HUES64 (cell line): Measurements from ENCODE around the gene PROX1.

ENCODE experiments used
- H3K27ac ChIP-seq: 2 replicates; pipeline ENCODE4 v1.7.0; 2013; ENCODE audit warnings: low read depth, low read length, inconsistent platforms
- H3K27me3 ChIP-seq: 2 replicates; pipeline ENCODE4 v1.6.1; 2013; ENCODE audit warnings: mild to moderate bottlenecking, low read length; ENCODE audit not compliant: insufficient read depth
- H3K36me3 ChIP-seq: 2 replicates; pipeline ENCODE4 v1.6.1; 2013; ENCODE audit warnings: mild to moderate bottlenecking, low read length; ENCODE audit not compliant: insufficient read depth
- H3K4me1 ChIP-seq: 2 replicates; pipeline ENCODE4 v1.6.1; 2013; ENCODE audit warnings: mild to moderate bottlenecking, low read length, moderate library complexity; ENCODE audit not compliant: insufficient read depth
- H3K4me3 ChIP-seq: 2 replicates; pipeline ENCODE4 v1.5.1; 2013; ENCODE audit warnings: mild to moderate bottlenecking, low read length, moderate library complexity
- H3K9ac ChIP-seq: 2 replicates; pipeline ENCODE4 v1.6.1; 2013; ENCODE audit warnings: mild to moderate bottlenecking, low read depth, low read length
- H3K9me3 ChIP-seq: 2 replicates; pipeline ENCODE4 v1.6.1; 2013; ENCODE audit warnings: low read depth, low read length; ENCODE audit not compliant: insufficient read depth
- WGBS: fragments of 150-250, 120-280 bp; methylation state at CpG from one replicate; pipeline ENCODE4 v1.1.7; 2013; ENCODE audit warnings: missing lambda C conversion rate; 5-methylcytosine and 5-hydroxymethylcytosine counted together

The PROX1 gene

DNA sequence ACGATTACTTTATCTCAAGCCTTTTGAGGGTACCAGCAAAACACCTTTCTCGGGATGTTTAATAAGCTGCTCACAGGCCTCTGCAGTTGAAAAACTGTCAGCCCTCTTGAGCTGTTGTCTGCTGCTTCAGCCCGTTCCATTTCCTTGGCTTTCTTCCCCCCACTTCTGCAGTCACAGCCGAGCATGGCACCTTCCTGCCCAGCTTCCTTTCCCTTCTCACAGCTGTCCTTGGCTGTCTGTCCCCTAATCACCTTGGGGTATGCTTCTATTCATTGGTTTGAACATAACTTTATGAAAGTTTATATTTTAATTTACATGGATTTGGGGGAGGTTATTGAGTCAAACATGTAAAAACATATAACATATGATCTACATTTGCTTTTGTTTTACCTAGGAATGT is 6.9 kb upstream of the PROX1 start:
- Histone ChIP-seq H3K27me3 (peaks cover 100% of the 10 kb centered on the region), H3K9me3 (no peaks in the 10 kb centered on the region), H3K4me1 (peaks cover 72% of the 10 kb centered on the region), H3K27ac (no peak overlapping the region), H3K4me3 (peak overlapping the region; percentile 60; the same call in 1 of the 2 replicates), H3K36me3 (no peaks in the 10 kb centered on the region), H3K9ac (no peak overlapping the region)
- 35% methylated on average over 4 of the region's 4 CpGs for whole genome bisulfite sequencing

DNA sequence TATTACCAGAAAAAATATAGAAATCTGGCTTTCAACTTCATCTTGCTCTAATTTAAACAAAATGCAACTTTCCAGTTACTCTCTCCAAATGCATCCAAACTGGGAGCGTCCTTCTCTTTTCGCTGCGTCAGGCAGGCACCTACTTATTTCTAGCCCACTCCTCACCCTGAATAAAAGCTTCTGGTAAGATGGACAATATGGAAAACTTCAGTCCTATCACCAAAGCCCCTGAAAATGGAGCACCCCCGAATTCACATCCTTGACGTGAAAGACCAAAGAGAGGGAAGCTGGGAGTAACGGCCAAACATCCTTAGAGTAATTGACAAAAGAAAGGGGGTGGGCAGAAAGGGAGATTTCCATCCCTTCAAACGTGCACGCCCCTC is 5.5 kb upstream of the PROX1 start:
- H3K4me3 ChIP-seq: peak overlapping the region; percentile 61
- H3K27me3 ChIP-seq: peaks cover 99% of the 10 kb centered on the region
- 6% methylated on average over 6 of the region's 8 CpGs for WGBS
- peaks cover 74% of the 10 kb centered on the region for H3K4me1 ChIP-seq
- H3K27ac ChIP-seq: no peak overlapping the region
- no peaks in the 10 kb centered on the region for H3K9me3 ChIP-seq
- H3K9ac ChIP-seq: no peak overlapping the region
- no peaks in the 10 kb centered on the region for H3K36me3 ChIP-seq

DNA sequence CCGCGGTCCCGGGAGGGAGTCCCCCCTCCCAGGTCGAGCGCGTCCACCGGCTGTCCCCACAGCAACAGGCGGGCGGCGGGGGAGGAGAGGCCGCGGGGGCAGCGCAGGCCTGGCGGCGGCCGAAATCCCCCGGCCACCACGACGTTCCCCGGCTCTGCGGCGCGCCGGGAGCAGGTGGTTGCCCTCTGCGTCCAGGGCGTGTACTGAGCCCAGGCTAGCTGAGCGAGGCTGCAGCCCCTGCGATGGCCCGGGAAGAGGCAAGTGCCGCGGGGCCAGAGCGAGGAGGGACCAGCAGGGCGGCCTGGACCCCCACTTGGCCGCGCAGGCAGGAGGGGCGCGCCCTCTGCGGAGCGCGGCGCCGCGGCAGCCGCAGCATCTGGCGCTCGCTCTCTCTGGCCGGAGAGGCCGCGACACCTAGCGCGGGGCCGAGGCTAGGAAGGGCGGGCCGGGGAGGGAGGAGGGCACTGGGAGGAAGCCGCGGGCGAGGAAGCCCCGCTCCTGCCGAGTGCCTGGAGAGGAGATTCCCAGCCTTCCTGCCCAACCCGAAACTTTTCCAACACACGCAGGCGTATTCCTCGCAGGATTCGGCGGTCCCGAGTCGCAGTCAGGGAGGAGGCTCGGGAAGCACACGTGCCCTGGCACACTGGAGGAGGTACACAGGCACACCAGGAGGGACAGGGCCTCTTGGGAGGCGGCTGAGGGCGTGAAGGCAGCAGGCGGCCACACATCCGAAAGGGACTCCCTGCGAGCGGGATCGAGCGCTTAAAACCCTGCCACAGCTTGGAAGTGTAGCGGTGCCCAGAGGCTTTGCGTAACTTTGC is 4.9 kb upstream of the PROX1 start:
- under 1% methylated on average over 79 of the region's 79 CpGs for WGBS

DNA sequence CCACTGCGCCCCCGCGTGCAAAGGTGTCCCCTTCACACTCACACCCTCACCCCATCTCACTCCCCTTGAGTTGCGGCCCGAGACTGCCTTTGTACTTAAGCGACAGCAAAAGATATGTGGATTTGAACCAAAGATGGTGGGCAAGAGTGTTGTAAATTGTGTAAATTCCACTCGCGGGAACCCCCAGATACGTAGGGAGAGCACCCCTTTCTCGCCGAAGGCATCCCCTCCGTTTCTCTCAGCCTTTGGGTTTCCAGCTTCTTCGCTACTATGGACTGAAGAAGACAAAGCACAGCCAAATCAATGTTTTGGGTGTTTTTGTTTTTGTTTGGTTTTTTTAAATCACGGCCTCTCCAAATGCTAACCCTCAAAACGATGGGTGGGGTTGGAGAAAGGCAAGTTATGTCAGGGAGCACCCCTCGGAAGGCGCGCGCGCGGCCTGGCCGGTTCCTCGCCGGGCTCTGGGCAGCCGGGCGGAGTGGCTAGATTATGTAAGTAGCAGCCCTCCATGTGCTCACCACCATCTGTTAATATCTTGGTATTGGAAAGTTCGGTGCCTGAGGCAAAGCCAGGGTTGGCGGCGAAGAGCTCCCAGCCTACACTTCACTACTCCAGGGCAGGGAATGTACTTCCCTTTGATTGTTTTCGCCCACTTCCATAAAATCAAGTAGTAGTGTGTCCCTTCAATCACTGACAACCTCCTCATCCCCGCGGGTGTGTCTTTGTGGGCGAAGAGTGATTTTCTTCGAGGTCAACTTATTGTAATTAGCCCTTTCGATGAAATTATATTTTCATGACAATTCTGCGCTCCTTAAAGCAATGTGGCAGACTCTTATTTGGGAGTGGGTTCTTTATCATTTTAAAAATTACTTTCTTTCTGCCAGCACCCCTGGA is 4.0 kb upstream of the PROX1 start:
- Histone ChIP-seq H3K36me3 (no peaks in the 10 kb centered on the region), H3K27ac (no peak overlapping the region), H3K9me3 (no peaks in the 10 kb centered on the region), H3K4me3 (peak overlapping the region; percentile 61), H3K27me3 (peaks cover 88% of the 10 kb centered on the region), H3K4me1 (peaks cover 60% of the 10 kb centered on the region), H3K9ac (peak overlapping the region; percentile 57)
- 1% methylated on average over 30 of the region's 36 CpGs for WGBS

More for the DNA sequence above, 4.9 kb upstream of the PROX1 start:
- Histone ChIP-seq H3K27me3 (peaks cover 93% of the 10 kb centered on the region), H3K9me3 (no peaks in the 10 kb centered on the region), H3K4me3 (peak overlapping the region; percentile 61), H3K4me1 (peaks cover 68% of the 10 kb centered on the region), H3K9ac (peak overlapping the region; percentile 57), H3K27ac (no peak overlapping the region), H3K36me3 (no peaks in the 10 kb centered on the region)

DNA sequence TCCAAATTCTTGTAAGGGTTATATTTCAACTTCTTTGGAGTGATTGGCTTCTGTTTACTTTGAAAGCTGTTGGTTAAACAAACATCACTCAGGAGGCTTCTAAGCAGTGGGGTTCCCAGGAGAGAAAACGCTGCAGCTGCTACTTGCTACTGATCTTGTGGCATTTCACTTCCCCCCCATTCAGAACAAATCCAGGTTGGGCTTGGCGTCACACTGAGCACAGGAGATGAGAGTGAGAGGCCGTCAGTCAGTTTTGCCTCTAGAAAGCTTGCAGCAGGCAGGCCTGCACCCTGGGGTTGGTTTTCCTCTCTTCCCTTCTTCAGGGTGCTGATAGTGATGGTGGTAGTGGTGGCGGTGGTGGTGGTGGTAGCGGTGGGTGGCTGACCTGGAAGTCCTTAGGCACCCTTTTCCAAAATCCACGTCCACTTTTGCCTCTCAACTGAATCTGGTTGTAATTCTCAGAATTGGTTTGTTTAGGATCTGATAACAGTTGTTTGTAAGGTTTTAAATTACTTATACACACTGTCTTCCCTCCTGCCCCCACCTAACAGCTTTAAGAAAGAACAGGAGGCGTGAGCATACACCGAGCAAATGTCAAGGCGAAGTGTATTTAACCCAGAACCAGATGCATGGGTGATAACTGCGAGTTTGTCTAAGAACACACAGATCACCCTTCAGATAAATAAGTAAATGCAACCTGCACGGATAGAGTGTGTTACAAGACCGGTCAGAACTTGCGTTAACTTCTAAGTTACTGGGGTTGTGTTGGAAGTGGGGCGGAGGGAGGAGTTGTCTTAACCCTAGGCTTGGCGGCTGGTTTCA is 3.2 kb upstream of the PROX1 start:
- Histone ChIP-seq H3K4me1 (peaks cover 53% of the 10 kb centered on the region), H3K27ac (no peak overlapping the region), H3K27me3 (peaks cover 88% of the 10 kb centered on the region), H3K9me3 (no peaks in the 10 kb centered on the region), H3K9ac (no peak overlapping the region), H3K36me3 (no peaks in the 10 kb centered on the region), H3K4me3 (peak overlapping the region; percentile 66)
- WGBS: 4% methylated on average over 12 of the region's 15 CpGs

DNA sequence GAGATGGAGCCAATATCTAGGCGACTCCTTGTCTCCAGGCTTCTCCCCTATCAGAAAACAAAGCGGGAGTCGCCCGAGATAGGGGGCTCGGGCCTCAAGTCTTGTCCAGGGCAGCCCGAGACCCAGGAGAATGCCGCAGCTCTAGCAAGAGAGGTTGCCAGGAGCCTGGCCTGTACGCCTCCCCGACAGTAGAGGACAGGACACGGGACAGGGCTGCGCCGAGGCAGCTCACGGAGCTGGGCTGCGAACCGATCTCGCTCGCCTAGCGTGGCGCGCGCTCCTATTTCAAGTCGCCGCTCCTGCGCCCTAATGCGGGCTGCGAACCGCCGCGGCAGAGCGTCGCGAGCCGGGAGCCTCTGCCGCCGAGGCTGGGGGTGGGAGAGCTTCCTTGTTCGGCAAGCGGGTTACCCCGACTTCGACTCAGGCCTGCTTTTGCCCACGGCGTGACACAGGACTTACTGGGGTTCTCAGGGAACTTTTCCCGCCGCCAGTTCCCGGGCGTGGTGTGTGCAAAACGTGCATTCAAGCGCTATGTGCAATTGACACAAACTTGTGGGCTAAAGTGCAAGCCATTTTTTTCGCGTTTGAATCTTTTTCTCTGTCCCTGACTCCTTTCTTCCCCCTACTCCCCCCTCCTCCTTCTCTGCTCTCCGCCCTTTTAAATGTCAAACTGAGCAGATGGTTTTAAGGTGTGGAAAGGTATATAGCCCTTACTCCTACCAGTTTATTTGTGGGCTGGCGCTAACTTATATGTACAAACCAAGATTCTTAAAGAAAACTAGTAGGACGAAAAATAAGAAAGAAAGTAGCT is 2.4 kb upstream of the PROX1 start:
- peaks cover 89% of the 10 kb centered on the region for H3K27me3 ChIP-seq
- no peaks in the 10 kb centered on the region for H3K36me3 ChIP-seq
- WGBS: under 1% methylated on average over 50 of the region's 52 CpGs
- no peaks in the 10 kb centered on the region for H3K9me3 ChIP-seq
- no peak overlapping the region for H3K9ac ChIP-seq
- peak overlapping the region; percentile 66 for H3K4me3 ChIP-seq
- no peak overlapping the region for H3K27ac ChIP-seq
- H3K4me1 ChIP-seq: peaks cover 60% of the 10 kb centered on the region

DNA sequence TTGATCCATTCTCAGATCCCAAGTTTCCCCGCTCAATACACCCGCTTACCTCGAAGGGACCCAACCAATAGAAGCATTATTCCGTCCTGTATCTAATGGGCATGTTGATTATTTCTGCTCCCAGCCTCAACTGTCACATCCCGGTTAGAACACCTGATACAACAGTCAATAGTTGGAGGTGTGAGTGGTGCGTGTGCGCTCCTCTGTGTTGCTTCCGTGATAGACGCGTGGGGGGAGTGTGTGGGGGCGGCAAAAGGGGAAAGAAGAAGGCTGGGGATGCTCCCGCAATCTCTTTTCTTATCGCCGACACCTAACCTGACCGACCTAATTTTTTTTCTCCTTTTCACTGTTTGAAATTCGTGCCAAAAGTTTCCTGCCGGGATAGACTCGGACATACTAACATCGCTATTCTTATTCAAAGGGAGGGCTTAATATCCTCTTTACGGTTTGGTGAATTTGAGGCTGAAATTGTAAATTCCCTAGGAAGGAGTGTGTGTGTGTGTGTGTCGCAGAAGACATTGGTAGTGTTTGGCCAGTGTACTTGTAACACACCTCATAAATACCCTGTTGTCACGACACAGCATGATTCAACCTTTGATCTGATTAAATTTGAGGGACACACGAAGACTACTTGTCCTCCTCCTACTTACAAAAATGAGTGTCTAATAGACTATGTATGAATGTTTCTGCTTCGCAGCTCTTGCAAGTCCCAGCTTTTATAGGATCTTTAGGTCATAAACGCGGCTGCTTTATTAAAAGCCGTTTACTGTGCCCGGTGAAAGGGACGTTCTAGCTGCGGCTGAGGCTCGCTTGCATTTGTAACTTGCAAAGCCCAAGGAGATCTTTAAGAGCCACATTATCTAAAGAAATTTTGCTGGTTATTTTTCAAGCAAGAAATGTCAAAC is 1.5 kb upstream of the PROX1 start:
- H3K4me1 ChIP-seq: peaks cover 60% of the 10 kb centered on the region
- H3K36me3 ChIP-seq: no peaks in the 10 kb centered on the region
- WGBS: 1% methylated on average over 28 of the region's 31 CpGs
- H3K27ac ChIP-seq: no peak overlapping the region
- no peaks in the 10 kb centered on the region for H3K9me3 ChIP-seq
- H3K4me3 ChIP-seq: peak overlapping the region; percentile 66
- H3K27me3 ChIP-seq: peaks cover 89% of the 10 kb centered on the region
- H3K9ac ChIP-seq: no peak overlapping the region

DNA sequence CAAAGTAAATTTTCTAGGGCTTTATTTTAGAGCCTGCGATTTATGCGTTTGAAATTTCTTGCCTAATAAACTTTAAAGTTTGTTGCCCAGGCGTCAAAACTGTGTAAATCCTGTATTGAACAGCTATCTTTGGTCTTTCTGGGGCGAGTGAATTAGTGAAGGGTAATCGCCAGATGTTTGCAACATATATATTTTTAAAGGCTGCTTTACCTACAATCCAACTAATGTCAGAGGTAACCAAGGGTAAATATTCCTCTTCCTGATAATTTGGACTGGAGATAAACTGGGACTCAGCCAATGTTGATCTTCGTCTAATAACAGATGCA is 885 bp upstream of the PROX1 start:
- Histone ChIP-seq H3K4me3 (peak overlapping the region; percentile 66), H3K9me3 (no peaks in the 10 kb centered on the region), H3K4me1 (peaks cover 55% of the 10 kb centered on the region), H3K9ac (no peak overlapping the region), H3K36me3 (no peaks in the 10 kb centered on the region), H3K27ac (no peak overlapping the region), H3K27me3 (peaks cover 89% of the 10 kb centered on the region)
- WGBS: 5% methylated on average over 4 of the region's 6 CpGs

DNA sequence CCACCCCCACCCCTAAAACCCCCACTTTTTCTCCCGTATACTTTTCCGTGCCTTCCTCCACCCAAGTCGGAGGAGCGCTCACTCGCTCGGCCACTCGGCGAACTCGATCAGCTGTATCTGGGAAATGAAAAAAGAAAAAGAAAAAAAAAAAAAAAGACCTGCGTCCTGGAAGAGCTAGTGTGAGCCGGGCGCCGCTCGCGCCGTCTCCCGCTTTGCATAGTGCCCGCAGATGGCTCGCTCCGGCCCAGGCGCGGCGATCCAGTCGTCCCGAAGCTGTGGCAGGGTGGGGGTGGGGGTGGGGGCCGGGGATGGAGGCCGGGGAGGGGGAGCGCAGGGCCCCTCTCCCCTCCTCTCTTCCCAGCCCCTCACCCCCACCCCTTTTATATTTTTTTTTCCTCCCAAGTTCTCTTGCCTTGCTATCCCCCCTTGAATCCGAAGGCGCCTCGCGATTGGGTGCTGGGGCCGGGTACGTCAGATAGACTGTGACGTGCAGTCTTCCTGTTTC is 299 bp upstream of the PROX1 start:
- H3K9ac ChIP-seq: no peak overlapping the region
- peak overlapping the region; percentile 66 for H3K4me3 ChIP-seq
- WGBS: 2% methylated on average over 27 of the region's 35 CpGs
- H3K36me3 ChIP-seq: no peaks in the 10 kb centered on the region
- H3K9me3 ChIP-seq: no peaks in the 10 kb centered on the region
- H3K4me1 ChIP-seq: peaks cover 50% of the 10 kb centered on the region
- H3K27me3 ChIP-seq: peaks cover 89% of the 10 kb centered on the region
- peak overlapping the region; percentile 17; the same call in 1 of the 2 replicates for H3K27ac ChIP-seq
